ENCODE data around the gene DOCK8. TPM values are rescaled to one million over a fixed set of nuclear protein-coding genes. Genes with fewer than 3 reads are reported as not detected.

DOCK8 gene
- total and polyA plus RNA-seq, 4 experiments from 2014 or later, result 31.0 to 315 (median 200) TPM

DNA sequence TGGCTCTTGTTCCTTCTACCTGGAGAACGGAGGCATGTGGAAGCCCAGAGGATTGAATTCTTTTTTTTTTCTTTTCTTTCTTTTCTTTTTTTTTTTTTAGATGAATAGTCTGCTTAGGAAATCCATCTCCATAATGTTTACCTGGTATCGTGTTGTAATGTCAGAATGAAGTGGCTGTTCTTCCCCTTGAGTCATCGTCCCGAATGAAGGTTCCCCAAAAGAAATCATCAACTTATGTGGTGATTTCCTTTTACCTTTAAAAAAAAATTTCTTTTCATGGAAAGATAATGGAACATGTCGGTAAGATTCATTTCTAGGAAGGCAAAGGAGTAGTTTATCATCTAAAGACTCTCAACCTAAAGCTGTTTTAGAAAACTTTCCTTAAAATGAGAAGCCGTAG lies 59.7 kb downstream of the DOCK8 start:
- H3K9me3 Mint-ChIP-seq, result no peaks in the 10 kb centered on the region
- peak overlapping the region; percentile 90 to 97 (median 95) for H3K4me3 Mint-ChIP-seq
- DNase-seq, result no peak
- Histone ChIP-seq H3K27me3 (ENCODE audit: insufficient read depth, low read length) (no peaks in the 10 kb centered on the region), H3K4me1 (ENCODE audit: insufficient read depth, low read length) (peaks cover 79% of the 10 kb centered on the region), H3K27ac (ENCODE audit: low read depth, low read length) (peak overlapping the region; percentile 89), H3K9me3 (ENCODE audit: control insufficient read depth in 1 of 2, low read length in 2 of 2) (no peaks in the 10 kb centered on the region), H3K36me3 (ENCODE audit: insufficient read depth, low read length) (peaks cover 2% of the 10 kb centered on the region), H3K4me3 (ENCODE audit: low read length in 2 of 2) (peak overlapping the region; percentile 55 to 75)
- peak overlapping the region in 5 of 7 donors; percentile 93 to 99 (median 98) for H3K27ac Mint-ChIP-seq
- ChIA-PET POLR2A (ENCODE audit: partially characterized antibody) (interaction anchor here (0.8 to 10.5 kb wide), 9 partner anchors 7 to 196 kb away, joined by 3 to 192 read pairs (median 4); partner anchors contain the start of gene DOCK8), CTCF (ENCODE audit: partially characterized antibody) (interaction anchor here (1.1 to 4.5 kb wide), 2 partner anchors 38 to 59 kb away, joined by 3 to 32 read pairs; partner anchors contain the start of gene DOCK8)
- H3K4me1 Mint-ChIP-seq, result peaks cover 28 to 53% (median 32%) of the 10 kb centered on the region in 4 donors
- no peaks in the 10 kb centered on the region for H3K27me3 Mint-ChIP-seq
- intact Hi-C loops (cut with micrococcal nuclease), result loop anchor here (5.0 kb wide), 1 partner anchor 33 kb away; no protein-coding TSS in a partner anchor
- peaks cover 13 to 19% of the 10 kb centered on the region in 2 donors for H3K36me3 Mint-ChIP-seq

DNA sequence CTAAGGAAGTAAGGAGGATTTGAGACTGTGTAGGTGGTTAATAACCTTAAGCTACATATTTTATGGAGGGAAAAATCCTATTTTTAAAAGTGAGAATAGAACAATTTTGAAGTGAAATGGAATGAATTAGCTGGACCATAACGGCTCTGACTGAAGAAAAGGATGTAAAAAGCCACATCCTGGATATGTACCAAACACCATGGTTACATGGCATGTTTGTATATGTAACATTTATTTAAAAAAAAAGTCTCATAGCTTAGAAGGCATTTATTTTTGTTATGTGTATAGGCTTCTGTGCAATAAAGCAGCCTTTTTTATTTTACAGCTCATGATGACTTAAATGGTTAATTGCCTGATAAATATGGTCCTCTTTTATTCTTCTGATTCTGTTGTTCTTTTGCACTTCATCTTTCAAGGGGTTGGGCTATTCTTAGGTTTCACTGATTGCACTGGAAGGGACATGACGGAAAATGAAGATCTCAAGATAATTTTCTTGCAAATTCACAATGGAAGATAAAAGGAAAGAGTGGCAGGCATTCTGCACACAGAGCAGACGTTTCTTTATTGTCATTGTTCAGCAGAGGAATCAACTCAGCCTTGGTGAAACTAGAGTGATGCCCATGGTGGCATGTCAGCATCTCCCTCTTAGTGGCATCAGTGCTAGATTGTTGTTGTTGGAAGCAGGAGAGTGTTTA lies 63.1 kb downstream of the DOCK8 start:
- Mint-ChIP-seq H3K36me3 (peaks cover 28 to 39% of the 10 kb centered on the region in 2 donors), H3K27ac (no peak overlapping the region), H3K4me3 (no peak overlapping the region), H3K27me3 (no peaks in the 10 kb centered on the region), H3K4me1 (peaks cover 18 to 41% (median 32%) of the 10 kb centered on the region in 4 donors), H3K9me3 (no peaks in the 10 kb centered on the region)
- ChIA-PET CTCF (ENCODE audit: partially characterized antibody) (interaction anchor here (0.8 to 2.8 kb wide), 4 partner anchors 27 to 63 kb away, joined by 3 to 13 read pairs (median 3); partner anchors contain the start of gene DOCK8), POLR2A (ENCODE audit: partially characterized antibody) (interaction anchor here (0.7 to 10.5 kb wide), 15 partner anchors 10 to 62 kb away, joined by 3 to 192 read pairs (median 4); partner anchors contain the start of gene DOCK8)
- Histone ChIP-seq H3K36me3 (ENCODE audit: insufficient read depth, low read length) (peaks cover 20% of the 10 kb centered on the region), H3K4me1 (ENCODE audit: insufficient read depth, low read length) (peaks cover 82% of the 10 kb centered on the region), H3K27ac (ENCODE audit: low read depth, low read length) (peak overlapping the region; percentile 89), H3K4me3 (ENCODE audit: low read length in 2 of 2) (peak overlapping the region; percentile 8 to 39), H3K9me3 (ENCODE audit: control insufficient read depth in 1 of 2, low read length in 2 of 2) (no peaks in the 10 kb centered on the region), H3K27me3 (ENCODE audit: insufficient read depth, low read length) (no peaks in the 10 kb centered on the region)
- DNase-seq, result peak; percentile 60 to 82 (median 75)
- intact Hi-C loops (cut with micrococcal nuclease), result loop anchor here (1.0 kb wide), 1 partner anchor 62 kb away; no protein-coding TSS in a partner anchor

DNA sequence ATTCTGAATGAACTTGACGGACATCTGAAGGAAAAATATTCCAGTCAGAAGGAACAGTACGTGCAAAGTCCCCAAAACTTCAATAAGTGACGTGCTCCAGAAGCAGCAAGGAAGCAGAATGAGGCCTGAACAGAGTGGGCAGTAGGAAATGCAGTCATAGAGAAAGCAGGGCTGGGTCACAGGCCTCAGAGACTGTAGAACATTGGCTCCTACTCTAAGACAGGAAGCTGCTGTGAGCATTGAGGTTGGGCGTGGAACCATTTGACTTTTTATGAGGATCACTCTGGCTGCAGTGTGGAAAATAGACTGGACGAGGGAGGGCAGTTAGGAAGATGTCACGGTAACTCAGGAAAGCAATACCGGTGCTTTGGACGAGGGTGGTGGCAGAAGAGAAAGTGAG lies 64.0 kb downstream of the DOCK8 start:
- Mint-ChIP-seq H3K27ac (no peak overlapping the region), H3K27me3 (no peaks in the 10 kb centered on the region), H3K9me3 (no peaks in the 10 kb centered on the region), H3K4me3 (no peak overlapping the region), H3K4me1 (peaks cover 25 to 46% (median 35%) of the 10 kb centered on the region in 4 donors), H3K36me3 (peaks cover 32 to 43% of the 10 kb centered on the region in 2 donors)
- CTCF ChIA-PET (ENCODE audit: partially characterized antibody), result interaction anchor here (1.2 to 2.8 kb wide), 2 partner anchors 62 to 64 kb away, joined by 3 to 13 read pairs; partner anchors contain the start of gene DOCK8
- intact Hi-C loops (cut with micrococcal nuclease), result no loop called here
- POLR2A ChIA-PET (ENCODE audit: partially characterized antibody), result interaction anchor here (1.1 to 10.5 kb wide), 7 partner anchors 9 to 63 kb away, joined by 3 to 192 read pairs (median 5); partner anchors contain the start of gene DOCK8
- DNase-seq, result peak; percentile 48 to 73 (median 68)
- no peaks in the 10 kb centered on the region for H3K9me3 ChIP-seq (ENCODE audit: control insufficient read depth in 1 of 2, low read length in 2 of 2)
- H3K4me1 ChIP-seq (ENCODE audit: insufficient read depth, low read length), result peaks cover 91% of the 10 kb centered on the region
- no peaks in the 10 kb centered on the region for H3K27me3 ChIP-seq (ENCODE audit: insufficient read depth, low read length)
- H3K27ac ChIP-seq (ENCODE audit: low read depth, low read length), result peak overlapping the region; percentile 89
- H3K36me3 ChIP-seq (ENCODE audit: insufficient read depth, low read length), result peaks cover 27% of the 10 kb centered on the region
- peak overlapping the region in 1 of 2 donors; percentile 39 for H3K4me3 ChIP-seq (ENCODE audit: low read length in 2 of 2)

DNA sequence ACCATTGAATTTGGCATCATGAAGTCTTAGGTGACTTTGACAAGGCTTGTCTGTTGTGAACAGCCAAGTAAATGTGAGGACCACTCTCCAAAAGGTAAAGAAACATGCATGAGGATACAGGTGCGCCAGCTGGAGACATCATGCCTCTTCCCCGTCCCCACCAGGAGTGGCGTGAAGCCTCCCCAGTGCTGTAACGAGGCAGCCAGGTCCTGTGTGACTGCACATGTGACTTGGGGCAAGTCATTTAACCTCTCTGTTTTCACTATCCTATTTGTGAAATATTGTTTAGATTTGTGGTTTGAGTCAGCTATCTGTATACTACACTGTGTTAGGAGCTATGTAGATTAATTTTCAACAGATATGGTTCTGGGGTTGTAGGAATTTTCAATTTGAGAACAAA lies 65.0 kb downstream of the DOCK8 start:
- H3K36me3 ChIP-seq (ENCODE audit: insufficient read depth, low read length), result peaks cover 33% of the 10 kb centered on the region
- H3K27me3 ChIP-seq (ENCODE audit: insufficient read depth, low read length), result no peaks in the 10 kb centered on the region
- H3K27ac Mint-ChIP-seq, result no peak overlapping the region
- intact Hi-C loops (cut with micrococcal nuclease), result no loop called here
- no peaks in the 10 kb centered on the region for H3K9me3 ChIP-seq (ENCODE audit: control insufficient read depth in 1 of 2, low read length in 2 of 2)
- DNase-seq, result no peak
- peak overlapping the region in 2 of 8 donors; percentile 10 to 29 for H3K4me3 Mint-ChIP-seq
- no peaks in the 10 kb centered on the region for H3K9me3 Mint-ChIP-seq
- H3K4me1 Mint-ChIP-seq, result peaks cover 35 to 50% (median 42%) of the 10 kb centered on the region in 4 donors
- peaks cover 35 to 45% of the 10 kb centered on the region in 2 donors for H3K36me3 Mint-ChIP-seq
- ChIA-PET CTCF (ENCODE audit: partially characterized antibody) (interaction anchor here (1.0 kb wide), 1 partner anchor 27 kb away, joined by 3 read pairs; no protein-coding TSS in a partner anchor), POLR2A (ENCODE audit: partially characterized antibody) (interaction anchor here (1.1 to 10.5 kb wide), 4 partner anchors 14 to 64 kb away, joined by 3 to 192 read pairs (median 3); partner anchors contain the start of gene DOCK8)
- H3K4me1 ChIP-seq (ENCODE audit: insufficient read depth, low read length), result peaks cover 98% of the 10 kb centered on the region
- no peaks in the 10 kb centered on the region for H3K27me3 Mint-ChIP-seq
- peak overlapping the region; percentile 89 for H3K27ac ChIP-seq (ENCODE audit: low read depth, low read length)
- peak overlapping the region in 1 of 2 donors; percentile 15 for H3K4me3 ChIP-seq (ENCODE audit: low read length in 2 of 2)

DNA sequence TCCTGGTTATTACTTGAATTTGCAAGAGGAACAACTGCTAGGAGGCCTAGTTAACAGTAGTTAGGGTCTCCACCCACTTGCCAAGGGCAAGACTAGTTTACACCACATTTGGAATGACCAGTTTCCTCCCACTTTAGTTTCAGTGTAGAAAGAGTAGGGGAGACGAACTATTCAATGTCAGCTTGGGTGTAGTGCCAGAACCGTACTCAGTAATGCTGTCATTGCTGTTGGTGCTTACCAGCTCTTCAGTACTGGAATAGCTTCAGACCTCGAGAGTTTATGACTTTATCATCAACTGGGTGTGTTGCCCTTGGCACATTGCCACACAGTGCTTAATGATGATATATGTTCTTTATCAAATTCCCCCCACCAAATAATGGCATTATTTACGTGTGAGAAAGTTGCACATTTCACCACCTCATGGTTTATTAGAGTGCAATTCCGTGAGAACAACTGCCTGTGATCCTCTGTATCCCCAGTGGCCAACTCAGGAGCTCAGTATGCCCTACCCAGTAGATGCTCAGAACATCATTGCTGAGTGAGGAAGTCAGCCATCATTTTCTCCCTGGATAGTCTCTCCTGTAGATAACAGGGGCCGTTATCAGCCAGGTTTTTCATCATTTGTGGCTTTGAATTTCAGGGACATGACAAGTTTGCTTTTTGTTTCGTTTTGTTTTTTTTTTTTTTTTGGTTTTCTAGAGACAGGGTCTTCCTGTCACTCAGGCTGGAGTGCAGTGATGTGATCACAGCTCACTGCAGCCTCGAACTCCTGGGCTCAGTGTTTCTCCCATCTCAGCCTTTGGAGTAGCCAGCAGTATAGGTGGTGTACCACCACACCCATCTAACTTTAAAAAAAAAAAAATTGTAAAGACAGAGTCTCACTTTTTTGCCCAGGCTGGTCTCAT lies 67.3 kb downstream of the DOCK8 start:
- Mint-ChIP-seq H3K4me3 (peak overlapping the region; percentile 69 to 91 (median 84)), H3K4me1 (peaks cover 40 to 57% (median 52%) of the 10 kb centered on the region in 4 donors), H3K36me3 (peaks cover 46 to 60% of the 10 kb centered on the region in 2 donors), H3K9me3 (no peaks in the 10 kb centered on the region), H3K27me3 (no peaks in the 10 kb centered on the region), H3K27ac (peak overlapping the region in 6 of 7 donors; percentile 92 to 98 (median 94))
- peak overlapping the region; percentile 89 for H3K27ac ChIP-seq (ENCODE audit: low read depth, low read length)
- intact Hi-C loops (cut with micrococcal nuclease), result loop anchor here (2.0 kb wide), 1 partner anchor 25 kb away; no protein-coding TSS in a partner anchor
- CTCF ChIA-PET (ENCODE audit: partially characterized antibody), result interaction anchor here (3.1 kb wide), 1 partner anchor 67 kb away, joined by 11 read pairs; the partner anchor contains the start of gene DOCK8
- H3K4me1 ChIP-seq (ENCODE audit: insufficient read depth, low read length), result peaks cover 97% of the 10 kb centered on the region
- POLR2A ChIA-PET (ENCODE audit: partially characterized antibody), result interaction anchor here (0.8 to 2.3 kb wide), 4 partner anchors 9 to 71 kb away, joined by 3 to 18 read pairs (median 8); partner anchors contain the start of gene DOCK8
- no peaks in the 10 kb centered on the region for H3K27me3 ChIP-seq (ENCODE audit: insufficient read depth, low read length)
- H3K4me3 ChIP-seq (ENCODE audit: low read length in 2 of 2), result peak overlapping the region; percentile 4 to 36
- no peaks in the 10 kb centered on the region for H3K9me3 ChIP-seq (ENCODE audit: control insufficient read depth in 1 of 2, low read length in 2 of 2)
- peaks cover 55% of the 10 kb centered on the region for H3K36me3 ChIP-seq (ENCODE audit: insufficient read depth, low read length)
- peak; percentile 22 to 65 (median 34) for DNase-seq

DNA sequence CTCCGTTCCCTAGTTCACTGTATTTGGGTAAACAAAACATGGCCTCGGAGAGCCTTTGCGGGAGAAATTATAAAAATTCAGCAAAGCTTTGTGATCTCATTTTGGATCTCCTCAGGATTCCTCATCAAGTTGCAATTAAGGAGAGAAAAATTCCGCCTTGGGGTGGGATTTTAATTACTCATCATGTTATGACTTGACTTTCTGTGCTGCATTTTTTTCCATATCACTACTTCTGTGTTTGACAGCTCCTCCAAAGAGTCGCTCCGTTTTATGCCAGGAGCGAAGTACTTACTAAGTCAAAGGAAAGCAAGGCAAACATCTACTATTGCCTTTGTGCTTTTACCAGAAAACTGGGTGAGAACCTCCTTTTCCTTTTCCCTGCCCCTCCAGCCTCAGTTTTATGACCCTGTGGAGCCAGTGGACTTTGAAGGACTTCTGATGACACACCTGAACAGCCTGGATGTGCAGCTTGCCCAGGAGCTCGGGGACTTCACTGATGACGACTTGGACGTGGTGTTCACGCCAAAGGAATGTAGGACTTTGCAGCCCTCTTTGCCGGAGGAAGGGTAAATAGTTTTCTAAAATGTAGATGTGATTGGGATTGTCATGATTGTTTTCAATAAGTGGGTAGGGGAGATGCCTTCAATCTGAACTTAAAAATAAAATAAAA lies 71.5 kb downstream of the DOCK8 start:
- Mint-ChIP-seq H3K4me1 (peaks cover 52 to 89% (median 67%) of the 10 kb centered on the region in 4 donors), H3K27me3 (no peaks in the 10 kb centered on the region), H3K36me3 (peaks cover 68 to 94% of the 10 kb centered on the region in 2 donors), H3K4me3 (no peak overlapping the region), H3K27ac (peak overlapping the region in 6 of 7 donors; percentile 24 to 83 (median 52)), H3K9me3 (no peaks in the 10 kb centered on the region)
- POLR2A ChIA-PET (ENCODE audit: partially characterized antibody), result interaction anchor here (0.7 to 2.1 kb wide), 3 partner anchors 11 to 72 kb away, joined by 3 to 9 read pairs (median 3); partner anchors contain the start of gene DOCK8
- no peaks in the 10 kb centered on the region for H3K9me3 ChIP-seq (ENCODE audit: control insufficient read depth in 1 of 2, low read length in 2 of 2)
- no peak overlapping the region for H3K27ac ChIP-seq (ENCODE audit: low read depth, low read length)
- H3K27me3 ChIP-seq (ENCODE audit: insufficient read depth, low read length), result no peaks in the 10 kb centered on the region
- intact Hi-C loops (cut with micrococcal nuclease), result no loop called here
- CTCF ChIA-PET (ENCODE audit: partially characterized antibody), result interaction anchor here (1.0 to 1.8 kb wide), 2 partner anchors 10 to 20 kb away, joined by 3 to 5 read pairs; no protein-coding TSS in a partner anchor
- H3K36me3 ChIP-seq (ENCODE audit: insufficient read depth, low read length), result peaks cover 79% of the 10 kb centered on the region
- H3K4me3 ChIP-seq (ENCODE audit: low read length in 2 of 2), result no peak overlapping the region
- DNase-seq, result no peak
- H3K4me1 ChIP-seq (ENCODE audit: insufficient read depth, low read length), result peaks cover 73% of the 10 kb centered on the region

All from CD4-positive, alpha-beta memory T cell (primary cell).